Right atrium auricular region (tissue), 2 donors: ENCODE data around the gene HIRIP3. TPM values are rescaled to one million over a fixed set of nuclear protein-coding genes. Genes with fewer than 3 reads are reported as not detected.

ENCODE experiments used
- DNase-seq: peaks from one replicate; pipeline ENCODE4 v3.0.0-alpha.2; 2019; ENCODE audit warnings: low spot score
- H3K27ac ChIP-seq, 2 donors: fragments of 200-600 bp; sonication (generic); 1 replicate in 1 of 2; 2 replicates in 1 of 2; pipeline ENCODE4 v1.5.1; 2016 to 2019
- H3K27me3 ChIP-seq, 2 donors: fragments of 200-600 bp; sonication (generic); one replicate each; pipeline versions ENCODE4 v1.5.1 to v1.6.0; 2017 to 2019
- H3K36me3 ChIP-seq: fragments of 200-600 bp; sonication (generic); one replicate; pipeline ENCODE4 v1.5.1; 2016
- H3K4me1 ChIP-seq, 2 donors: fragments of 200-600 bp; sonication (generic); one replicate each; pipeline versions ENCODE4 v1.5.1 to v1.6.0; 2017 to 2019
- H3K4me3 ChIP-seq, 2 donors: fragments of 200-600 bp; sonication (generic); 1 replicate in 1 of 2; 2 replicates in 1 of 2; pipeline ENCODE4 v1.5.1; 2017 to 2019; ENCODE audit warnings: mild to moderate bottlenecking in 1 of 2, moderate library complexity in 1 of 2
- H3K9me3 ChIP-seq, 2 donors: fragments of 200-600 bp; sonication (generic); one replicate each; pipeline ENCODE4 v1.5.1; 2019
- CTCF ChIP-seq, 2 donors: fragments of 200-600 bp; sonication (generic); IDR thresholded peaks; one replicate each; pipeline ENCODE4 v1.5.1; 2019; ENCODE audit warnings: antibody characterized with exemption in 2 of 2
- total RNA-seq, 2 donors: library from RNA; depleted of rRNA; stranded (reverse); fragments of >200 nt; gene quantifications; one replicate each; pipeline ENCODE4 v1.1.0, GENCODE V29; 2016

HIRIP3 gene
- total RNA-seq, 2 donors from 2014 or later, result 10.3 to 11.4 TPM

- no peak for DNase-seq
These were observed 9.0 kb upstream of the HIRIP3 start for GRCh38 chr16:30004424-30004776.

GRCh38 chr16:30003670-30004423 lies 8.4 kb upstream of the HIRIP3 start:
- no peaks in the 10 kb centered on the region for H3K36me3 ChIP-seq
- peaks cover 0 to 5% of the 10 kb centered on the region in 2 donors for H3K4me1 ChIP-seq
- no peak for DNase-seq
- H3K4me3 ChIP-seq, result no peak overlapping the region
- H3K9me3 ChIP-seq, result no peaks in the 10 kb centered on the region
- no peak overlapping the region for H3K27ac ChIP-seq
- no peak for TF ChIP-seq CTCF (IDR thresholded peaks at IDR 0.05)
- H3K27me3 ChIP-seq, result no peaks in the 10 kb centered on the region

More at GRCh38 chr16:30004424-30004776, 9.0 kb upstream of the HIRIP3 start:
- no peak for TF ChIP-seq CTCF (IDR thresholded peaks at IDR 0.05)
- no peak overlapping the region for H3K27ac ChIP-seq
- H3K4me1 ChIP-seq, result peaks cover 0 to 5% of the 10 kb centered on the region in 2 donors
- H3K4me3 ChIP-seq, result no peak overlapping the region
- no peaks in the 10 kb centered on the region for H3K36me3 ChIP-seq
- no peaks in the 10 kb centered on the region for H3K9me3 ChIP-seq
- H3K27me3 ChIP-seq, result peaks cover 0 to 3% of the 10 kb centered on the region in 2 donors

- TF ChIP-seq CTCF (IDR thresholded peaks at IDR 0.05), result no peak
- Histone ChIP-seq H3K9me3 (no peaks in the 10 kb centered on the region), H3K4me3 (no peak overlapping the region), H3K27ac (no peak overlapping the region), H3K27me3 (no peaks in the 10 kb centered on the region), H3K36me3 (no peaks in the 10 kb centered on the region), H3K4me1 (peaks cover 0 to 5% of the 10 kb centered on the region in 2 donors)
- DNase-seq, result no peak
These were observed 7.4 kb upstream of the HIRIP3 start for GRCh38 chr16:30002614-30003346.

- DNase-seq, result no peak
- H3K27me3 ChIP-seq, result no peaks in the 10 kb centered on the region
- no peak overlapping the region for H3K4me3 ChIP-seq
- H3K36me3 ChIP-seq, result no peaks in the 10 kb centered on the region
- no peak for TF ChIP-seq CTCF (IDR thresholded peaks at IDR 0.05)
- no peaks in the 10 kb centered on the region for H3K9me3 ChIP-seq
- no peak overlapping the region for H3K27ac ChIP-seq
- peaks cover 0 to 13% of the 10 kb centered on the region in 2 donors for H3K4me1 ChIP-seq
These were observed 5.6 kb upstream of the HIRIP3 start for GRCh38 chr16:30000735-30001631.

- H3K9me3 ChIP-seq, result no peaks in the 10 kb centered on the region
- no peaks in the 10 kb centered on the region for H3K27me3 ChIP-seq
- no peak overlapping the region for H3K27ac ChIP-seq
- no peak for DNase-seq
- no peak for TF ChIP-seq CTCF (IDR thresholded peaks at IDR 0.05)
- H3K4me3 ChIP-seq, result no peak overlapping the region
- no peaks in the 10 kb centered on the region for H3K36me3 ChIP-seq
- H3K4me1 ChIP-seq, result peaks cover 0 to 13% of the 10 kb centered on the region in 2 donors
These were observed 4.2 kb upstream of the HIRIP3 start for GRCh38 chr16:29999605-30000004.
